Activated CD8-positive, alpha-beta memory T cell treated with anti-CD3 and anti-CD28 coated beads for 36 hours (primary cell): ENCODE data around the gene RBM20. TPM values are rescaled to one million over a fixed set of nuclear protein-coding genes. Genes with fewer than 3 reads are reported as not detected.

ENCODE experiments used
- CTCF ChIA-PET: fragments of 350-600 bp; sonication (Branson Sonifier 250); formaldehyde crosslinking; loops from one replicate; lab custom pipeline; 2021; ENCODE audit warnings: antibody characterized with exemption; lab: Charles Lee
- POLR2A ChIA-PET: fragments of 350-600 bp; sonication (Branson Sonifier 250); formaldehyde crosslinking; loops from one replicate; lab custom pipeline; 2021; ENCODE audit warnings: antibody characterized with exemption; lab: Charles Lee
- total RNA-seq, 2 experiments: library from RNA; stranded (reverse); gene quantifications; one replicate each; pipeline ENCODE4 v1.2.3, GENCODE V29; 2021

The RBM20 gene
- total RNA-seq, 2 experiments from 2014 or later: 0.15 to 0.42 TPM

- ChIA-PET POLR2A (no interaction called here), CTCF (no interaction called here)
These were observed 178.0 kb downstream of the RBM20 start for GRCh38 chr10:110822035-110822711.

- CTCF ChIA-PET: no interaction called here
- POLR2A ChIA-PET: interaction anchor here (0.6 kb wide), 1 partner anchor 42 kb away, joined by 4 read pairs; no protein-coding TSS in a partner anchor
These were observed 178.7 kb downstream of the RBM20 start for GRCh38 chr10:110822712-110823311.

- CTCF ChIA-PET: no interaction called here
- POLR2A ChIA-PET: no interaction called here
These were observed 180.0 kb downstream of the RBM20 start for GRCh38 chr10:110824152-110824441.

GRCh38 chr10:110824660-110825059, 180.5 kb downstream of the RBM20 start:
- ChIA-PET CTCF (no interaction called here), POLR2A (no interaction called here)

- POLR2A ChIA-PET: no interaction called here
These were observed 181.4 kb downstream of the RBM20 start for GRCh38 chr10:110825508-110825907.

GRCh38 chr10:110827410-110827809, 183.3 kb downstream of the RBM20 start:
- POLR2A ChIA-PET: no interaction called here

More at GRCh38 chr10:110825508-110825907, 181.4 kb downstream of the RBM20 start:
- CTCF ChIA-PET: no interaction called here

GRCh38 chr10:110827875-110828274, 183.7 kb downstream of the RBM20 start:
- POLR2A ChIA-PET: no interaction called here
- CTCF ChIA-PET: interaction anchor here (1.3 kb wide), 1 partner anchor 16 kb away, joined by 5 read pairs; no protein-coding TSS in a partner anchor

More at GRCh38 chr10:110827410-110827809, 183.3 kb downstream of the RBM20 start:
- CTCF ChIA-PET: interaction anchor here (1.3 kb wide), 1 partner anchor 16 kb away, joined by 5 read pairs; no protein-coding TSS in a partner anchor

GRCh38 chr10:110828525-110828924, 184.4 kb downstream of the RBM20 start:
- CTCF ChIA-PET: interaction anchor here (1.3 kb wide), 1 partner anchor 15 kb away, joined by 5 read pairs; no protein-coding TSS in a partner anchor
- POLR2A ChIA-PET: interaction anchor here (0.8 kb wide), 1 partner anchor 18 kb away, joined by 3 read pairs; no protein-coding TSS in a partner anchor

- ChIA-PET POLR2A (no interaction called here), CTCF (interaction anchor here (1.0 kb wide), 1 partner anchor 21 kb away, joined by 3 read pairs; no protein-coding TSS in a partner anchor)
These were observed 185.7 kb downstream of the RBM20 start for GRCh38 chr10:110829721-110830410.

- POLR2A ChIA-PET: no interaction called here
- CTCF ChIA-PET: no interaction called here
These were observed 189.3 kb downstream of the RBM20 start for GRCh38 chr10:110833234-110833940.

- CTCF ChIA-PET: no interaction called here
- POLR2A ChIA-PET: no interaction called here
These were observed 189.9 kb downstream of the RBM20 start for GRCh38 chr10:110833941-110834628.

GRCh38 chr10:110834629-110835301, 190.6 kb downstream of the RBM20 start:
- POLR2A ChIA-PET: no interaction called here

GRCh38 chr10:110835841-110836240, 191.7 kb downstream of the RBM20 start:
- POLR2A ChIA-PET: no interaction called here
- CTCF ChIA-PET: no interaction called here

More at GRCh38 chr10:110834629-110835301, 190.6 kb downstream of the RBM20 start:
- CTCF ChIA-PET: no interaction called here

- ChIA-PET POLR2A (no interaction called here), CTCF (interaction anchor here (0.6 to 0.7 kb wide), 2 partner anchors 10 to 1836 kb away, joined by 3 read pairs; no protein-coding TSS in a partner anchor)
These were observed 192.6 kb downstream of the RBM20 start for GRCh38 chr10:110836706-110837105.

- ChIA-PET POLR2A (no interaction called here), CTCF (no interaction called here)
These were observed 193.5 kb downstream of the RBM20 start for GRCh38 chr10:110837418-110838171.

- CTCF ChIA-PET: no interaction called here
- POLR2A ChIA-PET: no interaction called here
These were observed 196.2 kb downstream of the RBM20 start for GRCh38 chr10:110840225-110840922.

GRCh38 chr10:110840923-110841428, 196.8 kb downstream of the RBM20 start:
- ChIA-PET POLR2A (no interaction called here), CTCF (no interaction called here)
